NCI-H526 (cell line): ENCODE data around the gene TENM4.

Source experiments
- DNase-seq, 2 experiments: peaks; one replicate each; lab custom pipeline; 2025; lab: John Stamatoyannopoulos, UW

The TENM4 gene

GRCh38 chr11:79055856-79056631, 384.8 kb downstream of the TENM4 start:
- no peak for DNase-seq

- DNase-seq, result no peak
These were observed 386.2 kb downstream of the TENM4 start for GRCh38 chr11:79054636-79055035.

- peak; percentile 16 to 62 for DNase-seq
These were observed 388.3 kb downstream of the TENM4 start for GRCh38 chr11:79052544-79052943.

- no peak for DNase-seq
These were observed 390.0 kb downstream of the TENM4 start for GRCh38 chr11:79050786-79051185.

GRCh38 chr11:79049741-79050179, 391.1 kb downstream of the TENM4 start:
- DNase-seq, result no peak

GRCh38 chr11:79047980-79048379, 392.9 kb downstream of the TENM4 start:
- no peak for DNase-seq

GRCh38 chr11:79047321-79047720, 393.5 kb downstream of the TENM4 start:
- DNase-seq, result no peak

- DNase-seq, result no peak
These were observed 394.5 kb downstream of the TENM4 start for GRCh38 chr11:79046366-79046765.

- DNase-seq, result no peak
These were observed 395.0 kb downstream of the TENM4 start for GRCh38 chr11:79045800-79046304.

- DNase-seq, result no peak
These were observed 395.6 kb downstream of the TENM4 start for GRCh38 chr11:79045018-79045799.

GRCh38 chr11:79044201-79044600, 396.6 kb downstream of the TENM4 start:
- DNase-seq, result no peak

- DNase-seq, result no peak
These were observed 397.1 kb downstream of the TENM4 start for GRCh38 chr11:79043726-79044125.

- DNase-seq, result no peak
These were observed 398.0 kb downstream of the TENM4 start for GRCh38 chr11:79042824-79043223.

GRCh38 chr11:79040348-79040747, 400.5 kb downstream of the TENM4 start:
- DNase-seq, result no peak

GRCh38 chr11:79039122-79039521, 401.7 kb downstream of the TENM4 start:
- no peak for DNase-seq

- DNase-seq, result no peak
These were observed 404.9 kb downstream of the TENM4 start for GRCh38 chr11:79035881-79036280.

- DNase-seq, result no peak
These were observed 407.0 kb downstream of the TENM4 start for GRCh38 chr11:79033833-79034232.

GRCh38 chr11:79030448-79030847, 410.4 kb downstream of the TENM4 start:
- no peak for DNase-seq

GRCh38 chr11:79028225-79028624, 412.6 kb downstream of the TENM4 start:
- no peak for DNase-seq

GRCh38 chr11:79026803-79027445, 413.9 kb downstream of the TENM4 start:
- DNase-seq, result no peak

- peak in 1 of 2 experiments; percentile 20 for DNase-seq
These were observed 415.2 kb downstream of the TENM4 start for GRCh38 chr11:79025622-79026021.

GRCh38 chr11:79025097-79025496, 415.7 kb downstream of the TENM4 start:
- DNase-seq, result no peak

GRCh38 chr11:79022265-79022664, 418.6 kb downstream of the TENM4 start:
- DNase-seq, result no peak
